H1 (cell line): ENCODE results near the gene PRRC2C. TPM values are rescaled to one million over a fixed set of nuclear protein-coding genes. Genes with fewer than 3 reads are reported as not detected.

ENCODE experiments used
- BRCA1 ChIP-seq: IDR thresholded peaks from 2 replicates; pipeline ENCODE4 v1.6.1; 2012; ENCODE audit warnings: low read depth, low read length, improper control_type of control experiment
- CREB1 ChIP-seq: IDR thresholded peaks from 2 replicates; pipeline ENCODE4 v1.6.1; 2012; ENCODE audit warnings: inconsistent platforms
- EZH2 ChIP-seq: fragments of 200-600 bp; sonication (generic); IDR thresholded peaks from 2 replicates; pipeline ENCODE4 v1.7.1; 2012; ENCODE audit warnings: low read depth, mild to moderate bottlenecking, moderate library complexity, low read length, inconsistent platforms; ENCODE audit not compliant: severe bottlenecking
- JUND ChIP-seq: IDR thresholded peaks from 2 replicates; pipeline ENCODE4 v1.6.1; 2011; ENCODE audit warnings: mild to moderate bottlenecking, improper control_type of control experiment, low read length
- POLR2A ChIP-seq, 2 experiments: IDR thresholded peaks; 1 replicate in 1 of 2; 2 replicates in 1 of 2; pipeline ENCODE4 v1.6.1; 2011; ENCODE audit warnings: low read depth in 2 of 2, low read length in 2 of 2, mild to moderate bottlenecking in 2 of 2; ENCODE audit errors: control extremely low read depth in 1 of 2
- SIN3A ChIP-seq, 2 experiments: IDR thresholded peaks in 1 of 2; conservative IDR thresholded peaks in 1 of 2; 2 replicates each; pipeline ENCODE4 v1.6.1; 2011 to 2012; ENCODE audit warnings: low read length in 2 of 2, improper control_type of control experiment in 1 of 2, low read depth in 1 of 2, mild to moderate bottlenecking in 1 of 2
- polyA plus RNA-seq, 7 experiments: library from polyadenylated mRNA; depleted of rRNA in 3 of 7; stranded (reverse) in 5 of 7; unstranded in 2 of 7; fragments of >200 nt in 5 of 7; fragments of 200-250 nt in 2 of 7; gene quantifications; 1 replicate in 5 of 7; 2 replicates in 1 of 7; 4 replicates in 1 of 7; pipeline versions ENCODE4 v1.2.1 to v1.2.3, GENCODE V29; 2011 to 2013; ENCODE audit warnings: missing spikeins in 2 of 7, mixed read lengths in 2 of 7
- total RNA-seq: library from RNA; stranded (reverse); fragmentation: NEBNext Ultra II Directional; extraction: Animal tissue kit (Norgen Biotek cat#: 25700); gene quantifications from 2 replicates; pipeline ENCODE4 v1.2.1, GENCODE V29; 2021

The PRRC2C gene
- total and polyA plus RNA-seq, 2 of the 8 experiments (the other 6 are each of a cell fraction or from before 2014, with no cell fraction given), result 125 to 264 TPM

DNA sequence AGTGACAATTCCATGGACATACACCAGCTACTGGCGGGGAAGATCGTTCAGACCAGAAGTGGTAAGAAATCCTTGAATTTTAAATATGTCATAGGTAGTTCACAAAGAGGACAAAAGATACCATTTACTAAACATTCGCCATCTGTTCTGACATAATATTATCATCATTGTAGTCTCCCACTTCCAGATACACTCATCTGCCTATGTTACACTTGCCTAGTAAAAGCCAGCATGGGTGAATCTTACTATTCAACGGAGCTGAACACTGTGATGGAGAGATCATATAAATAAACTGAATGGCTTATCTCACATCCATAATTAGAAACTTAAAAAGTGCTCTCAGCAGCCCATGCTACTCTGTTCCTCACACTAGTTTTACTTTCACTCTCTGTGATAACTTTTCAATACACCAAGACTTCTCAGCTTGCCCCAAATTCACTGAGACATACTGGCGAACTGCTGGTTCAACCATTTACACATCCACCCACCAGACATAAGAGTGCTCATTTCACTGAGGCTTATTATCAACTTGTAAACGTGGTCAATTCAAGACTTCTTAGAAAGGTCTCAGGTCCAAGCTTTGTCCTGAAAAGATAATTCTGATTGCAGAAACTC lies 463 bp upstream of the PRRC2C start (continued):
- no peak for TF ChIP-seq JUND
- no peak for TF ChIP-seq EZH2
- TF ChIP-seq BRCA1, result no peak
- no peak for TF ChIP-seq CREB1
- TF ChIP-seq SIN3A (conservative IDR thresholded peaks at IDR 0.05 in 1 of 2, IDR thresholded peaks at IDR 0.05 in 1 of 2; ENCODE audit: low read depth in 1 of 2, low read length in 2 of 2), result no peak
- TF ChIP-seq POLR2A (IDR thresholded peaks at IDR 0.05; ENCODE audit: control extremely low read depth in 1 of 2, low read depth in 2 of 2, low read length in 2 of 2), result no peak
